Type B pancreatic cell (in vitro differentiated cells): ENCODE data around the gene PABPN1L. TPM values are rescaled to one million over a fixed set of nuclear protein-coding genes. Genes with fewer than 3 reads are reported as not detected.

ENCODE experiments used
- DNase-seq: peaks from one replicate; pipeline ENCODE4 v3.0.0; 2021; ENCODE audit warnings: mixed read lengths; ENCODE audit not compliant: unreplicated experiment; ENCODE audit errors: extremely low spot score
- H3K27ac Mint-ChIP-seq: 2 replicates; pipeline ENCODE4 v1.8.0; 2021; ENCODE audit warnings: mild to moderate bottlenecking, mixed read lengths
- H3K27me3 Mint-ChIP-seq: 2 replicates; pipeline ENCODE4 v1.8.0; 2021; ENCODE audit warnings: mixed read lengths
- H3K36me3 Mint-ChIP-seq: 2 replicates; pipeline ENCODE4 v1.8.0; 2021; ENCODE audit warnings: mixed read lengths
- H3K4me1 Mint-ChIP-seq: one replicate; pipeline ENCODE4 v1.8.0; 2021; ENCODE audit warnings: mixed read lengths; ENCODE audit not compliant: unreplicated experiment
- H3K4me3 Mint-ChIP-seq: 2 replicates; pipeline ENCODE4 v1.8.0; 2021; ENCODE audit warnings: mild to moderate bottlenecking, mixed read lengths
- H3K9me3 Mint-ChIP-seq: 2 replicates; pipeline ENCODE4 v1.8.0; 2021; ENCODE audit warnings: mixed read lengths
- total RNA-seq: library from RNA; stranded (reverse); gene quantifications from 2 replicates; pipeline ENCODE4 v1.2.1, GENCODE V29; 2021; ENCODE audit warnings: low replicate concordance
- TF ChIP-seq, protein P1 (sequence below): fragments of 200-600 bp; sonication (generic); conservative IDR thresholded peaks from 2 replicates; pipeline ENCODE4 v1.5.0; 2021; ENCODE audit warnings: antibody characterized with exemption, mild to moderate bottlenecking

PABPN1L gene
- total RNA-seq, 1 donor from 2014 or later = not detected

DNA sequence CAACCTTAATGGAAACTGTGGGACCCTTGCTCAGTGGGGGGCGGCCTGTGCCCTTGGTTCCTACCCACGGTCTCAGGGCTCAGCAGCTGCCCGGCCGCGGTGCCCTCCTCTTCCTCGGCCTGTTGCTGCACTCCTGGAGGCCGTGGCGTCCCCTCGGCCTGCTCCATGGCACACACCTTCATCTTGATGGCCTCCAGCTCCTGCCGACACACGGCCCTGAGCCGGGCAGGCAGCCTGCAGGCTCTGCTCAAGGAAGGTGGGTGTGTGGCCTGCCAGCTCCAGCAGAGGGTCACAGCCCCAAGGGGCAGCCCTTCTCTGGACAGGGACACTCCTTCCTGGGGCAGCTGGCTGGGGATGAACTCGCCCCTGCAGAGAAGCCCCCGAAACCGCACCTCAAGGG is 718 bp downstream of the PABPN1L start:
- no peaks in the 10 kb centered on the region for H3K9me3 Mint-ChIP-seq
- no peak overlapping the region for H3K27ac Mint-ChIP-seq
- no peaks in the 10 kb centered on the region for H3K27me3 Mint-ChIP-seq
- DNase-seq = no peak
- no peaks in the 10 kb centered on the region for H3K4me1 Mint-ChIP-seq
- H3K4me3 Mint-ChIP-seq = no peak overlapping the region
- no peaks in the 10 kb centered on the region for H3K36me3 Mint-ChIP-seq
- TF ChIP-seq, protein P1, sequence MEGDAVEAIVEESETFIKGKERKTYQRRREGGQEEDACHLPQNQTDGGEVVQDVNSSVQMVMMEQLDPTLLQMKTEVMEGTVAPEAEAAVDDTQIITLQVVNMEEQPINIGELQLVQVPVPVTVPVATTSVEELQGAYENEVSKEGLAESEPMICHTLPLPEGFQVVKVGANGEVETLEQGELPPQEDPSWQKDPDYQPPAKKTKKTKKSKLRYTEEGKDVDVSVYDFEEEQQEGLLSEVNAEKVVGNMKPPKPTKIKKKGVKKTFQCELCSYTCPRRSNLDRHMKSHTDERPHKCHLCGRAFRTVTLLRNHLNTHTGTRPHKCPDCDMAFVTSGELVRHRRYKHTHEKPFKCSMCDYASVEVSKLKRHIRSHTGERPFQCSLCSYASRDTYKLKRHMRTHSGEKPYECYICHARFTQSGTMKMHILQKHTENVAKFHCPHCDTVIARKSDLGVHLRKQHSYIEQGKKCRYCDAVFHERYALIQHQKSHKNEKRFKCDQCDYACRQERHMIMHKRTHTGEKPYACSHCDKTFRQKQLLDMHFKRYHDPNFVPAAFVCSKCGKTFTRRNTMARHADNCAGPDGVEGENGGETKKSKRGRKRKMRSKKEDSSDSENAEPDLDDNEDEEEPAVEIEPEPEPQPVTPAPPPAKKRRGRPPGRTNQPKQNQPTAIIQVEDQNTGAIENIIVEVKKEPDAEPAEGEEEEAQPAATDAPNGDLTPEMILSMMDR = no peak

DNA sequence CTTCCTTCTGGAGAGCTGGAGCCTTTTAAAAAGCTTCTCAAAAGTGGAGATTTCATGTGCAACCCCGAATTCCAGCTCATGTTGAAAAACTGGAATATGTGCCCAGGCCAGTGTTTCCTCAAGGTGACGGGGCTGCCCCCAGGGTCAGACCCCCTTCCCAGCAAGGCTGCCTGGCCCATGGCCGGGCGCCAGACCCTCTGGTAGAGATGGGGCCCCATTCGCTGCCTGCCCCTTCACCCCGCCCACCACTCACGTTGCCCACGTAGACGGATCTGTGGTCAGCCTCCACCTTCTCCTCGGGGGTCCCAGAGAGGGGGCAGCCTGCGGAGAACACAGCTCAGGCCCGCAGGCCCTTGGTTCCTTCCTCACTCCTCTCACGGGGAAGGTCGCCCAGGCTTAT is 1.1 kb downstream of the PABPN1L start:
- TF ChIP-seq, protein P1 = no peak
- DNase-seq = no peak
- no peak overlapping the region for H3K4me3 Mint-ChIP-seq
- H3K9me3 Mint-ChIP-seq = no peaks in the 10 kb centered on the region
- H3K27me3 Mint-ChIP-seq = no peaks in the 10 kb centered on the region
- no peak overlapping the region for H3K27ac Mint-ChIP-seq
- no peaks in the 10 kb centered on the region for H3K36me3 Mint-ChIP-seq
- no peaks in the 10 kb centered on the region for H3K4me1 Mint-ChIP-seq

DNA sequence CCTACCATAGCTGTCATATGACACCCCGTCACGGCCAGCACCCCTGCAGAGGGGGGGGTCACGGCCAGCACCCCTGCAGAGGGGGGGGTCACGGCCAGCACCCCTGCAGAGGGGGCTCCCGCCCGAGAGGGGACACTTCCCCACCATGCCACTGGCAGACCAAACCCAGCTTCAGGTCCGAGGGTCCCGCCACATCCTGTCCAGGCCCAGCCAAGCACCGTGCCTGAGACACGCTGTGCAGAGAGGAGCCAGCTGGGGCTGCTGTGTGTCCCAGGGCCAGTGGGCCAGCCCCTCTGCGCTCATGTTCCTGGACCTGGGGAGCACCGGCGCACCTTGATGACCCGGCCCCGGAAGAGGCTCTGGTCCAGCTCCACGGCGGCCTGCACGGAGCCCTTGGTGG is 1.9 kb downstream of the PABPN1L start:
- Mint-ChIP-seq H3K4me3 (no peak overlapping the region), H3K27ac (no peak overlapping the region), H3K27me3 (no peaks in the 10 kb centered on the region), H3K4me1 (no peaks in the 10 kb centered on the region), H3K9me3 (no peaks in the 10 kb centered on the region), H3K36me3 (no peaks in the 10 kb centered on the region)
- TF ChIP-seq, protein P1 = no peak
- no peak for DNase-seq

DNA sequence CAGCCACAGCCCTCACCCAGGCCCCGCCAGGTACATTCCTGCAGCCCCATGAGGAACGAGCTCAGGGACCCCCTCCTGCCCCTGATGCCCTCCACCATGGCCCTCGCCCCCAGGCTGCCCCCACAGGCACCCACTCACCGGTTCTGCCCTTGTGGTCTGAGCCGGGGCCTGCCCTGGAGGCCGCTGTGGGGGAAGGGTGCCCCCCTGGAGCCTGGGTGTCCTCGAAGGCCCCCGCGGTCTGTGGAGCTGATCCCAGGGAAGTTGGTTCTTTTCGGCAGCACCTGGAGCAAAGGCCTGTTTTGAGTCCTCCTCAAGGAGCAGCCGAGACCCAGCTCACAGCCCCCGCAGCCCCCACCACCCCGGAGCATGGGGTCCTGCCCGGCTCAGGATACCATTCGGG is 2.4 kb downstream of the PABPN1L start:
- Mint-ChIP-seq H3K36me3 (no peaks in the 10 kb centered on the region), H3K27ac (no peak overlapping the region), H3K4me1 (no peaks in the 10 kb centered on the region), H3K4me3 (no peak overlapping the region), H3K9me3 (no peaks in the 10 kb centered on the region), H3K27me3 (no peaks in the 10 kb centered on the region)
- DNase-seq = no peak
- TF ChIP-seq, protein P1 = no peak

DNA sequence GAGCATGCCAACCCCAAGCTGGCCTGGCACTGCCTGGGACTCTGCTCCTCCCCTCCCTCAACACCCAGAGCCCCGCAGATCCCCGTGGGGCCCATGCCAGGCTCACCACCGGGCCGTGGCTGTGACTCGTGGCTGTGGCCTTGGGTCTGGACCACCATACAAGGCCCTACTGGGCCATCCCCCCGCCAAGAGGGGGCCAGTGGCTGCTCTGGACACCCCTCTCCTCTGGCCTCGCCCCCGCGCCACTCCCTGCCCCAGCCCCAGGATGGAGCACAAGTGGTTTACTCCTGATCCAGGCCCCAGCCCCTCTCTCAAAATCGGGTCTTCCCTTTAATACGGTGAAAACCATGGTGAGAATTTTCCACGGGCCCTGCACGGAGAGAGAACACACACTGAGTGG is 3.0 kb downstream of the PABPN1L start:
- no peak overlapping the region for H3K27ac Mint-ChIP-seq
- TF ChIP-seq, protein P1 = no peak
- H3K4me1 Mint-ChIP-seq = peaks cover 3% of the 10 kb centered on the region
- H3K36me3 Mint-ChIP-seq = no peaks in the 10 kb centered on the region
- H3K4me3 Mint-ChIP-seq = no peak overlapping the region
- no peaks in the 10 kb centered on the region for H3K27me3 Mint-ChIP-seq
- H3K9me3 Mint-ChIP-seq = no peaks in the 10 kb centered on the region
- no peak for DNase-seq

DNA sequence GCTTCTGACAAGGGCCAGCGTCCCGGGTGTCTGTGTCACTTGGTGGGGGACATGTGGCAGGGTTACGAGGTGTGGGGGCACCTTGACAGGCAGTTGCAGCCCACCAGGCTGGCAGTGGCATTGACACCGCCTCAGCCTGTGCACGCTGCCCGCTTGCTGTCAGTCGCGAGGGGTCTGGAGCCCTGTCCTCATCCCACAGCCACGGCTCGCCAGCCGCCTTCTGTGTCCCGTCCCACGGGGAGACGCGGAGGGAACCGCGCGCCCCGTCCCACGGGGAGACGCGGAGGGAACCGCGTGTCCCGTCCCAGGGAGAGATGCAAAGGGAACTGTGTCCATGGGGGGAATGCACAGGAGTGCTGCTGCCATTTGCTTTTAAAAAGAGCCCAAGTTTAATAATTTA is 3.5 kb downstream of the PABPN1L start:
- Mint-ChIP-seq H3K27me3 (no peaks in the 10 kb centered on the region), H3K4me1 (peaks cover 8% of the 10 kb centered on the region), H3K27ac (no peak overlapping the region), H3K9me3 (no peaks in the 10 kb centered on the region), H3K4me3 (no peak overlapping the region), H3K36me3 (no peaks in the 10 kb centered on the region)
- DNase-seq = no peak
- TF ChIP-seq, protein P1 = no peak
